Neural cell (in vitro differentiated cells): ENCODE results near the gene LDB1. TPM values are rescaled to one million over a fixed set of nuclear protein-coding genes. Genes with fewer than 3 reads are reported as not detected.
A peak's percentile ranks its signal among the peaks of the same experiment; 100 is the strongest.

Source experiments
- H2AFZ ChIP-seq: fragments of 200-600, 300-800 bp; sonication (generic), shearing (Covaris generic); 2 replicates; pipeline ENCODE4 v1.6.0; 2014; ENCODE audit warnings: low read depth, mild to moderate bottlenecking, antibody characterized with exemption, low read length, moderate library complexity
- H3F3A ChIP-seq: fragments of 200-600 bp; shearing (Covaris generic); 2 replicates; pipeline ENCODE4 v1.6.1; 2016; ENCODE audit warnings: mild to moderate bottlenecking, moderate library complexity, mixed read lengths, antibody characterized with exemption, low read length; ENCODE audit not compliant: insufficient read depth, poor library complexity, severe bottlenecking
- H3K27ac ChIP-seq: fragments of 200-600, 300-800 bp; sonication (generic), shearing (Covaris generic); 2 replicates; pipeline ENCODE4 v1.5.1; 2014; ENCODE audit warnings: mild to moderate bottlenecking, low read length, moderate library complexity
- H3K27me3 ChIP-seq: fragments of 300-800, 200-600 bp; sonication (generic), shearing (Covaris generic); 2 replicates; pipeline ENCODE4 v1.6.0; 2014; ENCODE audit warnings: mild to moderate bottlenecking, low read depth, low read length, moderate library complexity; ENCODE audit not compliant: insufficient read depth
- H3K36me3 ChIP-seq: fragments of 300-800, 200-600 bp; sonication (generic), shearing (Covaris generic); 2 replicates; pipeline ENCODE4 v1.5.1; 2014; ENCODE audit warnings: mild to moderate bottlenecking, antibody characterized with exemption, low read length, moderate library complexity; ENCODE audit not compliant: insufficient read depth
- H3K4me2 ChIP-seq: fragments of 300-800, 200-600 bp; sonication (generic), shearing (Covaris generic); 2 replicates; pipeline ENCODE4 v1.6.0; 2014; ENCODE audit warnings: mild to moderate bottlenecking, low read length
- H3K4me3 ChIP-seq: fragments of 300-800, 200-600 bp; sonication (generic), shearing (Covaris generic); 2 replicates; pipeline ENCODE4 v1.5.1; 2014; ENCODE audit warnings: mild to moderate bottlenecking, low read length, moderate library complexity
- H3K79me2 ChIP-seq: fragments of 200-600 bp; shearing (Covaris generic); replicated peaks from 2 replicates; pipeline ENCODE4 v1.6.0; 2014; ENCODE audit warnings: mild to moderate bottlenecking, low read length, moderate library complexity; ENCODE audit not compliant: insufficient read depth
- H3K9ac ChIP-seq: fragments of 300-800, 200-600 bp; sonication (generic), shearing (Covaris generic); 2 replicates; pipeline ENCODE4 v1.6.1; 2016; ENCODE audit warnings: mild to moderate bottlenecking, low read length, mixed read lengths
- H3K9me2 ChIP-seq: fragments of 200-600 bp; shearing (Covaris generic); 2 replicates; pipeline ENCODE4 v1.6.1; 2016; ENCODE audit warnings: mild to moderate bottlenecking, low read length, mixed read lengths; ENCODE audit not compliant: insufficient read depth
- H3K9me3 ChIP-seq: fragments of 200-600, 300-800 bp; sonication (generic), shearing (Covaris generic); 2 replicates; pipeline ENCODE4 v1.6.1; 2016; ENCODE audit warnings: mild to moderate bottlenecking, mixed run types, low read length, moderate library complexity, mixed read lengths
- H4K20me1 ChIP-seq: fragments of 200-600 bp; shearing (Covaris generic); 2 replicates; pipeline ENCODE4 v1.6.1; 2016; ENCODE audit warnings: mild to moderate bottlenecking, mixed run types; ENCODE audit not compliant: insufficient read depth
- CTCF ChIP-seq: fragments of 450-650 bp; IDR thresholded peaks from 2 replicates; pipeline ENCODE4 v1.5.1; 2014; ENCODE audit warnings: antibody characterized with exemption, mild to moderate bottlenecking, moderate library complexity; ENCODE audit not compliant: poor library complexity, severe bottlenecking
- EP300 ChIP-seq: fragments of 450-650 bp; conservative IDR thresholded peaks from 2 replicates; pipeline ENCODE4 v1.6.1; 2014; ENCODE audit warnings: antibody characterized with exemption, mild to moderate bottlenecking, moderate library complexity; ENCODE audit not compliant: poor library complexity, severe bottlenecking
- EZH2 ChIP-seq: fragments of 200-600, 300-800 bp; shearing (Covaris generic), sonication (generic); IDR thresholded peaks from 2 replicates; pipeline ENCODE4 v1.6.1; 2014; ENCODE audit warnings: antibody characterized with exemption, low read length, borderline replicate concordance, mild to moderate bottlenecking; ENCODE audit not compliant: insufficient read depth, poor library complexity, severe bottlenecking
- MXI1 ChIP-seq: fragments of 450-650 bp; conservative IDR thresholded peaks from 2 replicates; pipeline ENCODE4 v1.6.1; 2014; ENCODE audit warnings: antibody characterized with exemption, mild to moderate bottlenecking; ENCODE audit not compliant: poor library complexity, severe bottlenecking
- POLR2AphosphoS5 ChIP-seq: IDR thresholded peaks from 2 replicates; pipeline ENCODE4 v1.6.1; 2012
- RAD21 ChIP-seq: fragments of 450-650 bp; conservative IDR thresholded peaks from 2 replicates; pipeline ENCODE4 v1.6.1; 2014; ENCODE audit warnings: antibody characterized with exemption, mild to moderate bottlenecking, moderate library complexity
- REST ChIP-seq: IDR thresholded peaks from 2 replicates; pipeline ENCODE4 v1.6.1; 2012; ENCODE audit warnings: borderline replicate concordance
- SMC3 ChIP-seq: fragments of 450-650 bp; conservative IDR thresholded peaks from 2 replicates; pipeline ENCODE4 v1.6.1; 2014; ENCODE audit warnings: antibody characterized with exemption, mild to moderate bottlenecking, moderate library complexity; ENCODE audit not compliant: poor library complexity
- TAF1 ChIP-seq: IDR thresholded peaks from 2 replicates; pipeline ENCODE4 v1.6.1; 2012; ENCODE audit warnings: low read depth
- polyA minus RNA-seq: library from RNA; depleted of rRNA, polyadenylated mRNA; stranded (reverse); fragments of >200 nt; gene quantifications from 2 replicates; pipeline ENCODE4 v1.2.3, GENCODE V29; 2014
- polyA plus RNA-seq: library from polyadenylated mRNA; depleted of rRNA; stranded (reverse); fragments of >200 nt; gene quantifications from 2 replicates; pipeline ENCODE4 v1.2.3, GENCODE V29; 2014

Gene LDB1
- 107 and 112 TPM in 2 replicates for polyA plus RNA-seq
- polyA minus RNA-seq, result 165 and 189 TPM in 2 replicates

- H2AFZ ChIP-seq, result peak within 1 kb of the TSS; percentile 76
These were observed at the start of gene LDB1 for GRCh38 chr10:102120142-102120990. Gene LDB1 (minus strand): TSS chr10:102120368. CDS start chr10:102120110, 258 bp downstream.

More at GRCh38 chr10:102120142-102120990, at the start of gene LDB1:
- Histone ChIP-seq H3K4me3 (peak within 1 kb of the TSS; percentile 92), H3K36me3 (no peaks in the 10 kb centered on the region), H3F3A (no peaks in the 10 kb centered on the region), H3K27me3 (no peaks in the 10 kb centered on the region), H3K27ac (peak within 1 kb of the TSS; percentile 97), H3K4me2 (peak within 1 kb of the TSS; percentile 95), H3K9me2 (no peaks in the 10 kb centered on the region), H3K9ac (peak within 1 kb of the TSS; percentile 88), H4K20me1 (no peaks in the 10 kb centered on the region), H3K9me3 (no peaks in the 10 kb centered on the region), H3K79me2 (peaks cover 43% of the 10 kb centered on the region)
- TF ChIP-seq SMC3 (no peak), EZH2 (no peak), TAF1 (no peak), EP300 (peak; percentile 59), REST (no peak), MXI1 (peak; percentile 89), CTCF (peak; percentile 31), POLR2AphosphoS5 (peak; percentile 92), RAD21 (no peak)
